ENCODE results near the gene CDH9. TPM values are rescaled to one million over a fixed set of nuclear protein-coding genes. Genes with fewer than 3 reads are reported as not detected.

The CDH9 gene, protein sequence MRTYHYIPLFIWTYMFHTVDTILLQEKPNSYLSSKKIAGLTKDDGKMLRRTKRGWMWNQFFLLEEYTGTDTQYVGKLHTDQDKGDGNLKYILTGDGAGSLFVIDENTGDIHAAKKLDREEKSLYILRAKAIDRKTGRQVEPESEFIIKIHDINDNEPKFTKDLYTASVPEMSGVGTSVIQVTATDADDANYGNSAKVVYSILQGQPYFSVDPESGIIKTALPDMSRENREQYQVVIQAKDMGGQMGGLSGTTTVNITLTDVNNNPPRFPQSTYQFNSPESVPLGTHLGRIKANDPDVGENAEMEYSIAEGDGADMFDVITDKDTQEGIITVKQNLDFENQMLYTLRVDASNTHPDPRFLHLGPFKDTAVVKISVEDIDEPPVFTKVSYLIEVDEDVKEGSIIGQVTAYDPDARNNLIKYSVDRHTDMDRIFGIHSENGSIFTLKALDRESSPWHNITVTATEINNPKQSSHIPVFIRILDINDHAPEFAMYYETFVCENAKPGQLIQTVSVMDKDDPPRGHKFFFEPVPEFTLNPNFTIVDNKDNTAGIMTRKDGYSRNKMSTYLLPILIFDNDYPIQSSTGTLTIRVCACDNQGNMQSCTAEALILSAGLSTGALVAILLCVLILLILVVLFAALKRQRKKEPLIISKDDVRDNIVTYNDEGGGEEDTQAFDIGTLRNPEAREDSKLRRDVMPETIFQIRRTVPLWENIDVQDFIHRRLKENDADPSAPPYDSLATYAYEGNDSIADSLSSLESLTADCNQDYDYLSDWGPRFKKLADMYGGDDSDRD
- total RNA-seq (2022; extraction: Qiagen RNA extraction; ENCODE audit: low read depth) = not detected in 5 replicates

GRCh38 chr5:27038476-27038875 is at the start of gene CDH9:
Gene CDH9, minus strand, starts transcription at chr5:27038586. Its CDS starts 50,253 bp downstream, at chr5:26988333.

Data from A549 treated with RU486 at 1 μM for 4 hours (cell line).